ENCODE results near the gene RAB3IL1.

RAB3IL1 gene

GRCh38 chr11:61914471-61915171 lies 2.7 kb downstream of the RAB3IL1 start (continued):
- TF ChIP-seq REST (tag by site-specific recombination; IDR thresholded peaks at IDR 0.05) (no peak), ZNF777 (tag by site-specific recombination; IDR thresholded peaks at IDR 0.05; ENCODE audit: borderline replicate concordance) (no peak), ZNF623 (tag by site-specific recombination; IDR thresholded peaks at IDR 0.05) (no peak), WT1 (tag by site-specific recombination; IDR thresholded peaks at IDR 0.05) (no peak), ZNF510 (tag by site-specific recombination; IDR thresholded peaks at IDR 0.05; ENCODE audit: insufficient replicate concordance) (no peak), OSR2 (tag by site-specific recombination; IDR thresholded peaks at IDR 0.05) (no peak)

DNA sequence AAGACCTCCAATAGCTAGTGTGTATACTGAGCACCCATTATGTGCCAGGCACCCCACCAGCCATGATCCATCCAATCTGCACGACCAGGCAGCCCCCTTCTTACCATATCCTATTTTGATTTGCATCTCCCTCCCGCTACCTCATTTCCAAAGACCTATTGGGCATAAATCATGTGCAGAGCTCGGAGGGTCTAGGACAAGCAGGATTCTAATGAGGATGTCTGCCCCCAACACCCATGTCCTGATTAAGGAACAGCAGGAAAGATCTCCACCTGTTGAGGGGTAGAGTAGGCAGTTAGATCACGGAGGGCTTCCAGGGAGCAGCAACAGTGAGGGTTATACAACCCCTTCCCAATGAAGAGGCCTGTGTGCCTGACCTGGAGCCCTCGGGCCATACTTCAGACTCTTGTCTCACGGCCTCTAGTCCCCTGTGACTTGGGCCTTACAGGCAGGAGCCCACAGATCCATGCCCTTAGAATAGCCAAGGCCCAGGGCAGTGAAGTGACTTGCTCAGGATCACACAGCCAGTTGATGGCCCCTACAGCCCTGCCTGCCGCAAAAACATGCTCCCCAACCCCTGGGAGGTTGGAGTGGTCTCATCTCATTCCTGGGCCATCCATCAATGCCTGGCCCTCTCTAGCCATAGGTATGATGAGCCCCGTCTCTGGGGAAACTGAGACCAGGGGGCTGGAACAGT lies 3.5 kb downstream of the RAB3IL1 start:
- TF ChIP-seq MEIS1 (CRISPR knock-in tag; IDR thresholded peaks at IDR 0.05; ENCODE audit: borderline replicate concordance) = no peak
- no peak for TF ChIP-seq ZNF510 (tag by site-specific recombination; IDR thresholded peaks at IDR 0.05; ENCODE audit: insufficient replicate concordance)
- 0 out of 2 replicates have a peak, but pooled peaks have one; percentile 15 for TF ChIP-seq SCRT2 (tag by site-specific recombination; IDR thresholded peaks at IDR 0.05)
- CTCF ChIA-PET = interaction anchor here (1.2 to 3.9 kb wide), 5 partner anchors 7 to 168 kb away, joined by 4 to 23 read pairs (median 5); no protein-coding TSS in a partner anchor
- H3K4me3 ChIP-seq (ENCODE audit: low read depth, low read length) = no peak overlapping the region
- no peaks in the 10 kb centered on the region for H3K4me1 ChIP-seq (ENCODE audit: control insufficient read depth, insufficient read depth, low read length)
- no peaks in the 10 kb centered on the region for H3K36me3 ChIP-seq (ENCODE audit: control insufficient read depth in 2 of 2, insufficient read depth in 1 of 2, low read length in 2 of 2)
- POLR2A ChIA-PET = no interaction called here
- H3K9me3 ChIP-seq (ENCODE audit: control insufficient read depth, insufficient read depth, low read depth, low read length) = no peaks in the 10 kb centered on the region
- H3K27ac ChIP-seq (ENCODE audit: extremely low read depth, low read depth, low read length) = no peak overlapping the region

- Histone ChIP-seq H3K27ac (ENCODE audit: extremely low read depth, low read depth, low read length) (no peak overlapping the region), H3K36me3 (ENCODE audit: control insufficient read depth in 2 of 2, insufficient read depth in 1 of 2, low read length in 2 of 2) (no peaks in the 10 kb centered on the region), H3K4me1 (ENCODE audit: control insufficient read depth, insufficient read depth, low read length) (no peaks in the 10 kb centered on the region), H3K4me3 (ENCODE audit: low read depth, low read length) (no peak overlapping the region), H3K9me3 (ENCODE audit: control insufficient read depth, insufficient read depth, low read depth, low read length) (no peaks in the 10 kb centered on the region)
- ChIA-PET CTCF (interaction anchor here (3.0 to 3.9 kb wide), 2 partner anchors 14 to 169 kb away, joined by 9 to 23 read pairs; no protein-coding TSS in a partner anchor), POLR2A (no interaction called here)
- TF ChIP-seq OVOL3 (tag by site-specific recombination; IDR thresholded peaks at IDR 0.05) (no peak), ZNF157 (tag by site-specific recombination; IDR thresholded peaks at IDR 0.05) (0 out of 2 replicates have a peak, but pooled peaks have one; percentile 42)
Measured at GRCh38 chr11:61912991-61913698, 4.2 kb downstream of the RAB3IL1 start.

- Histone ChIP-seq H3K36me3 (ENCODE audit: control insufficient read depth in 2 of 2, insufficient read depth in 1 of 2, low read length in 2 of 2) (no peaks in the 10 kb centered on the region), H3K9me3 (ENCODE audit: control insufficient read depth, insufficient read depth, low read depth, low read length) (no peaks in the 10 kb centered on the region), H3K4me1 (ENCODE audit: control insufficient read depth, insufficient read depth, low read length) (no peaks in the 10 kb centered on the region), H3K4me3 (ENCODE audit: low read depth, low read length) (no peak overlapping the region), H3K27ac (ENCODE audit: extremely low read depth, low read depth, low read length) (no peak overlapping the region)
- ChIA-PET CTCF (interaction anchor here (3.0 to 3.9 kb wide), 2 partner anchors 13 to 169 kb away, joined by 9 to 23 read pairs; no protein-coding TSS in a partner anchor), POLR2A (no interaction called here)
- TF ChIP-seq ZNF239 (tag by site-specific recombination; IDR thresholded peaks at IDR 0.05) (no peak), CTCF (tag by site-specific recombination; IDR thresholded peaks at IDR 0.05) (no peak), ZBTB1 (tag by site-specific recombination; IDR thresholded peaks at IDR 0.05) (no peak), ZNF394 (tag by site-specific recombination; IDR thresholded peaks at IDR 0.05; ENCODE audit: borderline replicate concordance) (no peak), ZNF449 (tag by site-specific recombination; IDR thresholded peaks at IDR 0.05) (no peak), RBAK (tag by site-specific recombination; IDR thresholded peaks at IDR 0.05) (no peak)
Measured at GRCh38 chr11:61912530-61912898, 4.9 kb downstream of the RAB3IL1 start.
